Endometrium (tissue), 2 donors: ENCODE data around the gene AKAP13.

Experiments
- FAIRE-seq: peaks from 2 replicates; lab custom pipeline; 2012; peaks lifted over from hg19 to GRCh38; lab: Jason Lieb, UNC
- donor health status: control.
- donor health status: control.

The AKAP13 gene

GRCh38 chr15:85770096-85771041, 390.0 kb downstream of the AKAP13 start:
- FAIRE-seq, result no peak

GRCh38 chr15:85771271-85771670, 390.9 kb downstream of the AKAP13 start:
- FAIRE-seq, result no peak

GRCh38 chr15:85771781-85772445, 391.5 kb downstream of the AKAP13 start:
- no peak for FAIRE-seq

- no peak for FAIRE-seq
These were observed 392.3 kb downstream of the AKAP13 start for GRCh38 chr15:85772668-85773067.

GRCh38 chr15:85773249-85773648, 392.8 kb downstream of the AKAP13 start:
- no peak for FAIRE-seq

- FAIRE-seq, result no peak
These were observed 393.6 kb downstream of the AKAP13 start for GRCh38 chr15:85773970-85774369.

GRCh38 chr15:85777250-85778106, 397.1 kb downstream of the AKAP13 start:
- no peak for FAIRE-seq

- no peak for FAIRE-seq
These were observed 397.8 kb downstream of the AKAP13 start for GRCh38 chr15:85778107-85778776.

- FAIRE-seq, result no peak
These were observed 398.8 kb downstream of the AKAP13 start for GRCh38 chr15:85779249-85779648.

GRCh38 chr15:85780225-85780985, 400.0 kb downstream of the AKAP13 start:
- no peak for FAIRE-seq

- FAIRE-seq, result no peak
These were observed 400.7 kb downstream of the AKAP13 start for GRCh38 chr15:85781099-85781498.

- FAIRE-seq, result no peak
These were observed 401.7 kb downstream of the AKAP13 start for GRCh38 chr15:85782064-85782463.

GRCh38 chr15:85785887-85786780, 405.7 kb downstream of the AKAP13 start:
- FAIRE-seq, result no peak

GRCh38 chr15:85786781-85787114, 406.3 kb downstream of the AKAP13 start:
- FAIRE-seq, result no peak

- FAIRE-seq, result no peak
These were observed 408.5 kb downstream of the AKAP13 start for GRCh38 chr15:85788771-85789495.

- FAIRE-seq, result no peak
These were observed 409.1 kb downstream of the AKAP13 start for GRCh38 chr15:85789496-85789875.

- FAIRE-seq, result no peak
These were observed 411.8 kb downstream of the AKAP13 start for GRCh38 chr15:85792102-85792731.

- FAIRE-seq, result no peak
These were observed 412.6 kb downstream of the AKAP13 start for GRCh38 chr15:85792912-85793590.
